K562 (cell line): ENCODE results near the gene GABRA4. TPM values are rescaled to one million over a fixed set of nuclear protein-coding genes. Genes with fewer than 3 reads are reported as not detected.

Source experiments
- ATAC-seq: fragments of 200-7000 bp; cut with Tn5 transposase; 3 replicates; pipeline ENCODE4 v1.9.1; 2020; ENCODE audit warnings: moderate library complexity
- BruUV-seq: library from RNA; stranded (reverse); fragments of 400-500 nt; replicated peaks from 2 replicates; lab custom pipeline; 2021; lab: Mats Ljungman, UMichigan
- CTCF ChIA-PET: fragments of 300-600 bp; formaldehyde crosslinking; extraction: SDS; loops from one replicate; lab custom pipeline; 2021; ENCODE audit warnings: low intra/inter-chr PET ratio; lab: Yijun Ruan, JAX
- POLR2A ChIA-PET: fragments of 300-600, 350-650 bp; sonication (Branson Sonifier 250); formaldehyde crosslinking; extraction: SDS; loops from one replicate; lab custom pipeline; 2021; ENCODE audit warnings: antibody characterized with exemption, inconsistent platforms; lab: Yijun Ruan, JAX
- DNase-seq, 4 experiments: peaks; one replicate each; pipeline versions ENCODE4 v3.0.0 to v3.0.0-alpha.2; 2011 to 2018; ENCODE audit warnings: low spot score in 3 of 4, mixed read lengths in 3 of 4; ENCODE audit errors: extremely low read depth in 1 of 4
- FAIRE-seq: peaks from 2 replicates; lab custom pipeline; 2011; peaks lifted over from hg19 to GRCh38; lab: Jason Lieb, UNC
- H2AFZ ChIP-seq: 2 replicates; pipeline ENCODE4 v1.6.0; 2011; ENCODE audit warnings: low read depth, low read length, control low read depth, inconsistent platforms
- H3K27ac ChIP-seq: fragments of 200-600 bp; 3 replicates; pipeline ENCODE4 v1.8.0; 2011; ENCODE audit warnings: low read depth, mild to moderate bottlenecking, control low read depth, inconsistent platforms, low read length, moderate library complexity, mixed read lengths; ENCODE audit errors: extremely low read depth
- H3K27me3 ChIP-seq, 2 experiments: fragments of 300-600 bp in 1 of 2; 2 replicates in 1 of 2; 3 replicates in 1 of 2; pipeline versions ENCODE4 v1.6.0 to v1.8.0; 2011; ENCODE audit warnings: inconsistent platforms in 2 of 2, low read length in 2 of 2, mild to moderate bottlenecking in 1 of 2, mixed read lengths in 1 of 2, moderate library complexity in 1 of 2; ENCODE audit not compliant: control insufficient read depth in 2 of 2, insufficient read depth in 2 of 2
- H3K36me3 ChIP-seq: fragments of 300-600 bp; 3 replicates; pipeline ENCODE4 v1.8.0; 2011; ENCODE audit warnings: mild to moderate bottlenecking, low read length, inconsistent platforms; ENCODE audit not compliant: control insufficient read depth, insufficient read depth
- H3K4me1 ChIP-seq, 2 experiments: fragments of 200-600 bp in 1 of 2; replicated peaks in 1 of 2; 2 replicates in 1 of 2; 3 replicates in 1 of 2; pipeline versions ENCODE4 v1.5.1 to v1.8.0; 2011; ENCODE audit warnings: inconsistent platforms in 2 of 2, low read length in 2 of 2, mild to moderate bottlenecking in 1 of 2, mixed read lengths in 1 of 2, moderate library complexity in 1 of 2; ENCODE audit not compliant: control insufficient read depth in 2 of 2, insufficient read depth in 2 of 2
- H3K4me2 ChIP-seq: 2 replicates; pipeline ENCODE4 v1.6.1; 2011; ENCODE audit warnings: low read length, control low read depth, inconsistent platforms, mixed read lengths; ENCODE audit not compliant: insufficient read depth
- H3K4me3 ChIP-seq: fragments of 200-600 bp; sonication (generic), shearing (Covaris generic); 2 replicates; pipeline ENCODE4 v1.5.1; 2016; ENCODE audit warnings: control low read depth, inconsistent platforms
- H3K79me2 ChIP-seq: fragments of 200-600 bp; 3 replicates; pipeline ENCODE4 v1.8.0; 2011; ENCODE audit warnings: low read length, inconsistent platforms; ENCODE audit not compliant: control insufficient read depth, insufficient read depth
- H3K9ac ChIP-seq, 2 experiments: 2 replicates each; pipeline versions ENCODE4 v1.6.0 to v1.6.1; 2011; ENCODE audit warnings: low read depth in 2 of 2, low read length in 2 of 2, control low read depth in 1 of 2, inconsistent platforms in 1 of 2, mild to moderate bottlenecking in 1 of 2, mixed read lengths in 1 of 2; ENCODE audit not compliant: insufficient read depth in 1 of 2
- H3K9me1 ChIP-seq: one replicate; pipeline ENCODE4 v1.6.0; 2011; ENCODE audit warnings: inconsistent platforms, mild to moderate bottlenecking, low read length, moderate library complexity; ENCODE audit not compliant: control insufficient read depth, insufficient read depth
- H3K9me3 ChIP-seq: replicated peaks from 2 replicates; pipeline ENCODE4 v1.5.1; 2011; ENCODE audit warnings: low read depth, low read length, inconsistent platforms; ENCODE audit not compliant: control insufficient read depth, insufficient read depth
- H4K20me1 ChIP-seq: replicated peaks from 2 replicates; pipeline ENCODE4 v1.6.1; 2011; ENCODE audit warnings: low read length, inconsistent platforms, mixed read lengths; ENCODE audit not compliant: control insufficient read depth, insufficient read depth
- BRD9 ChIP-seq: fragments of 450-650 bp; IDR thresholded peaks from 2 replicates; pipeline ENCODE4 v1.6.1; 2018; ENCODE audit warnings: low read depth; ENCODE audit not compliant: partially characterized antibody
- CBFA2T2 ChIP-seq: fragments of 450-650 bp; conservative IDR thresholded peaks from 2 replicates; pipeline ENCODE4 v1.6.1; 2017; ENCODE audit warnings: mild to moderate bottlenecking
- CBX3 ChIP-seq, 2 experiments: IDR thresholded peaks; 1 replicate in 1 of 2; 2 replicates in 1 of 2; pipeline ENCODE4 v1.6.1; 2012; ENCODE audit warnings: inconsistent platforms in 2 of 2, low read length in 2 of 2, borderline replicate concordance in 1 of 2, control low read depth in 1 of 2
- CCAR2 ChIP-seq: fragments of 200-400 bp; formaldehyde crosslinking; IDR thresholded peaks from 2 replicates; pipeline ENCODE4 v1.6.1; 2017; ENCODE audit warnings: mild to moderate bottlenecking, low read depth, low read length
- EHMT2 ChIP-seq: fragments of 450-650 bp; IDR thresholded peaks from 2 replicates; pipeline ENCODE4 v1.6.1; 2018; ENCODE audit warnings: antibody characterized with exemption
- FOS ChIP-seq: IDR thresholded peaks from 3 replicates; pipeline ENCODE4 v1.6.1; 2011; ENCODE audit not compliant: insufficient read length; ENCODE audit errors: extremely low read depth
- KDM1A ChIP-seq, 2 experiments: fragments of 450-650 bp; IDR thresholded peaks; 2 replicates each; pipeline ENCODE4 v1.6.1; 2016; ENCODE audit warnings: mild to moderate bottlenecking in 2 of 2
- NUFIP1 ChIP-seq: fragments of 450-650 bp; IDR thresholded peaks from 2 replicates; pipeline ENCODE4 v1.6.1; 2018; ENCODE audit not compliant: partially characterized antibody
- RBM39 ChIP-seq: fragments of 200-400 bp; formaldehyde crosslinking; optimal IDR thresholded peaks from 2 replicates; pipeline ENCODE3; 2018; ENCODE audit warnings: low read depth, low read length
- SMAD3 ChIP-seq: fragments of 450-650 bp; formaldehyde crosslinking; conservative IDR thresholded peaks from 2 replicates; pipeline ENCODE4 v1.4.0; 2020; ENCODE audit warnings: mild to moderate bottlenecking
- TBL1XR1 ChIP-seq, 2 experiments: IDR thresholded peaks; 2 replicates each; pipeline ENCODE4 v1.6.1; 2012; ENCODE audit warnings: improper control_type of control experiment in 2 of 2, low read length in 2 of 2, mild to moderate bottlenecking in 1 of 2
- YBX1 ChIP-seq: fragments of 450-650 bp; IDR thresholded peaks from 2 replicates; pipeline ENCODE4 v1.7.1; 2016; ENCODE audit warnings: mild to moderate bottlenecking
- ZNF384 ChIP-seq: IDR thresholded peaks from 2 replicates; pipeline ENCODE4 v1.6.1; 2012; ENCODE audit warnings: low read depth, low read length, improper control_type of control experiment
- ZNF699 ChIP-seq: fragments of 250-450 bp; sonication (Bioruptor Pico); IDR thresholded peaks from 2 replicates; pipeline ENCODE4 v1.8.0; 2021; ENCODE audit warnings: mild to moderate bottlenecking, moderate library complexity; ENCODE audit not compliant: insufficient replicate concordance
- WGBS: fragments of 100-300 bp; shearing (Covaris generic); methylation state at CpG from one replicate; pipeline ENCODE4 v1.1.6; 2016; ENCODE audit warnings: low coverage, mixed read lengths; ENCODE audit not compliant: insufficient coverage; ENCODE audit errors: missing lambda C conversion rate; 5-methylcytosine and 5-hydroxymethylcytosine counted together
- in situ Hi-C: fragments of 300-500 bp; cut with MboI; formaldehyde crosslinking; loops from 4 replicates; pipeline ENCODE4 v1.15.0; 2018; ENCODE audit warnings: inconsistent platforms, mixed read lengths
- intact Hi-C: fragments of 100-400 bp; cut with micrococcal nuclease; formaldehyde crosslinking; loops from 2 replicates; pipeline ENCODE4 v1.14.2; 2022
- polyA plus RNA-seq, 8 experiments: library from polyadenylated mRNA; depleted of rRNA in 4 of 8; stranded (reverse) in 5 of 8; unstranded in 3 of 8; fragments of >200 nt; fragmentation: Nextera tagmentation in 2 of 8; fragmentation: Illumina TruSeq in 1 of 8; extraction: Ambion mirVana in 2 of 8; extraction: Trizol in 1 of 8; gene quantifications; 2 replicates each; pipeline versions ENCODE4 v1.2.1 to v1.2.3, GENCODE V29; 2011 to 2014; ENCODE audit warnings: inconsistent platforms in 1 of 8, missing spikeins in 1 of 8
- total RNA-seq, 7 experiments: library from RNA; depleted of rRNA in 6 of 7; stranded (reverse); fragments of >200 nt in 6 of 7; fragmentation: Illumina TruSeq in 2 of 7; extraction: Trizol in 2 of 7; gene quantifications; 2 replicates each; pipeline versions ENCODE4 v1.2.1 to v1.2.3, GENCODE V29; 2011 to 2021; ENCODE audit warnings: low replicate concordance in 1 of 7
- TF ChIP-seq, protein P1 (sequence below): fragments of 250-450 bp; sonication (Bioruptor Pico); IDR thresholded peaks from 2 replicates; pipeline ENCODE4 v1.4.0; 2020; ENCODE audit warnings: mild to moderate bottlenecking, moderate library complexity
- TF ChIP-seq, protein P2 (sequence below): sonication (generic); formaldehyde crosslinking; IDR thresholded peaks from 2 replicates; pipeline ENCODE4 v1.9.0; 2022; ENCODE audit warnings: mild to moderate bottlenecking, missing genetic modification reagents
- TF ChIP-seq, protein P3 (sequence below): fragments of 450-650 bp; IDR thresholded peaks from 2 replicates; pipeline ENCODE4 v1.6.1; 2016; ENCODE audit warnings: low read depth, mild to moderate bottlenecking, moderate library complexity
- TF ChIP-seq, protein P4 (sequence below): fragments of 250-450 bp; sonication (Bioruptor Pico); IDR thresholded peaks from 2 replicates; pipeline ENCODE4 v1.5.0; 2020; ENCODE audit warnings: mild to moderate bottlenecking

Gene GABRA4
- total and polyA plus RNA-seq, 9 of the 15 experiments (the other 6 are each of a cell fraction or from before 2014, with no cell fraction given): not detected

DNA sequence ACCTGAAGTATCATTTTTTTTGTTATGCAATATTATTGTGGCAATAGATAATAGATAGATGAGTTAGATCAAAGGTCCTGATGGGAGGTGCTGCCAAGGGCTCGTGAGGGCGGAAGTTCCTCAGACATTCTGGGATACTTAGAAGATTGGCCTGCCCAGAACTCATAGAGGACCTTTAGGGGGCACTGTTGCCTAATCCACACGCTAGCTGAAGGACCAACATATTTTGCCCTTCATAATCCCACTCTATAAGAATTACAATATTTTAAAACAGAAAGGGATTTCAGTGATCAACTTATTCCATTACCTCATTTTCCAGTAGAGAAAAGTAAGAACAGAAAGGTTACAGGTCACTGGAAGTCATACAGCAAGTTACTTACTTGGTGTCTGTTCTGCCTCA lies 61.4 kb downstream of the GABRA4 start:
- POLR2A ChIA-PET: no interaction called here
- no peak overlapping the region for H3K4me3 ChIP-seq
- H3K27me3 ChIP-seq: no peaks in the 10 kb centered on the region
- H3K9ac ChIP-seq: no peak overlapping the region
- FAIRE-seq: no peak
- H3K27ac ChIP-seq: no peak overlapping the region
- ATAC-seq: no peak
- no peaks in the 10 kb centered on the region for H3K9me3 ChIP-seq
- H3K4me1 ChIP-seq: no peaks in the 10 kb centered on the region
- 3% methylated on average over 3 of the region's 3 CpGs for WGBS
- no peaks in the 10 kb centered on the region for H3K79me2 ChIP-seq
- no peaks in the 10 kb centered on the region for H3K36me3 ChIP-seq
- TF ChIP-seq CBX3 (IDR thresholded peaks at IDR 0.05; ENCODE audit: borderline replicate concordance in 1 of 2, low read length in 2 of 2): no peak
- no peak for TF ChIP-seq CCAR2
- TF ChIP-seq BRD9: no peak
- TF ChIP-seq NUFIP1: no peak
- TF ChIP-seq RBM39: no peak
- TF ChIP-seq, protein P1, sequence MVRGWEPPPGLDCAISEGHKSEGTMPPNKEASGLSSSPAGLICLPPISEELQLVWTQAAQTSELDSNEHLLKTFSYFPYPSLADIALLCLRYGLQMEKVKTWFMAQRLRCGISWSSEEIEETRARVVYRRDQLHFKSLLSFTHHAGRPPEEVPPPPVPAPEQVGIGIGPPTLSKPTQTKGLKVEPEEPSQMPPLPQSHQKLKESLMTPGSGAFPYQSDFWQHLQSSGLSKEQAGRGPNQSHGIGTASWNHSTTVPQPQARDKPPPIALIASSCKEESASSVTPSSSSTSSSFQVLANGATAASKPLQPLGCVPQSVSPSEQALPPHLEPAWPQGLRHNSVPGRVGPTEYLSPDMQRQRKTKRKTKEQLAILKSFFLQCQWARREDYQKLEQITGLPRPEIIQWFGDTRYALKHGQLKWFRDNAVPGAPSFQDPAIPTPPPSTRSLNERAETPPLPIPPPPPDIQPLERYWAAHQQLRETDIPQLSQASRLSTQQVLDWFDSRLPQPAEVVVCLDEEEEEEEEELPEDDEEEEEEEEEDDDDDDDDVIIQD: no peak
- TF ChIP-seq, protein P2, sequence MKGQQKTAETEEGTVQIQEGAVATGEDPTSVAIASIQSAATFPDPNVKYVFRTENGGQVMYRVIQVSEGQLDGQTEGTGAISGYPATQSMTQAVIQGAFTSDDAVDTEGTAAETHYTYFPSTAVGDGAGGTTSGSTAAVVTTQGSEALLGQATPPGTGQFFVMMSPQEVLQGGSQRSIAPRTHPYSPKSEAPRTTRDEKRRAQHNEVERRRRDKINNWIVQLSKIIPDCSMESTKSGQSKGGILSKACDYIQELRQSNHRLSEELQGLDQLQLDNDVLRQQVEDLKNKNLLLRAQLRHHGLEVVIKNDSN: no peak
- no peak for TF ChIP-seq EHMT2
- no peak for TF ChIP-seq ZNF384
- TF ChIP-seq, protein P3, sequence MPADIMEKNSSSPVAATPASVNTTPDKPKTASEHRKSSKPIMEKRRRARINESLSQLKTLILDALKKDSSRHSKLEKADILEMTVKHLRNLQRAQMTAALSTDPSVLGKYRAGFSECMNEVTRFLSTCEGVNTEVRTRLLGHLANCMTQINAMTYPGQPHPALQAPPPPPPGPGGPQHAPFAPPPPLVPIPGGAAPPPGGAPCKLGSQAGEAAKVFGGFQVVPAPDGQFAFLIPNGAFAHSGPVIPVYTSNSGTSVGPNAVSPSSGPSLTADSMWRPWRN: no peak
- no peak for TF ChIP-seq YBX1
- no peak for TF ChIP-seq FOS
- TF ChIP-seq ZNF699 (CRISPR knock-in tag): no peak
- TF ChIP-seq CBFA2T2: no peak
- TF ChIP-seq TBL1XR1 (IDR thresholded peaks at IDR 0.05; ENCODE audit: low read length in 2 of 2): no peak
- TF ChIP-seq KDM1A (IDR thresholded peaks at IDR 0.05): no peak
- no peak for TF ChIP-seq SMAD3 (CRISPR knock-in tag)
- TF ChIP-seq, protein P4, sequence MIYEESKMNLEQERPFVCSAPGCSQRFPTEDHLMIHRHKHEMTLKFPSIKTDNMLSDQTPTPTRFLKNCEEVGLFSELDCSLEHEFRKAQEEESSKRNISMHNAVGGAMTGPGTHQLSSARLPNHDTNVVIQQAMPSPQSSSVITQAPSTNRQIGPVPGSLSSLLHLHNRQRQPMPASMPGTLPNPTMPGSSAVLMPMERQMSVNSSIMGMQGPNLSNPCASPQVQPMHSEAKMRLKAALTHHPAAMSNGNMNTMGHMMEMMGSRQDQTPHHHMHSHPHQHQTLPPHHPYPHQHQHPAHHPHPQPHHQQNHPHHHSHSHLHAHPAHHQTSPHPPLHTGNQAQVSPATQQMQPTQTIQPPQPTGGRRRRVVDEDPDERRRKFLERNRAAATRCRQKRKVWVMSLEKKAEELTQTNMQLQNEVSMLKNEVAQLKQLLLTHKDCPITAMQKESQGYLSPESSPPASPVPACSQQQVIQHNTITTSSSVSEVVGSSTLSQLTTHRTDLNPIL: no peak
- TF ChIP-seq, all 486 proteins: peak for 0
- CTCF ChIA-PET: no interaction called here
- Histone ChIP-seq H2AFZ (no peak overlapping the region), H4K20me1 (no peaks in the 10 kb centered on the region), H3K4me2 (no peak overlapping the region), H3K9me1 (no peaks in the 10 kb centered on the region)
- DNase-seq: no peak
- in situ Hi-C loops: no loop called here
- intact Hi-C loops: no loop called here
- no TSS peak for BruUV-seq
